ENCODE results near the gene RING1. TPM values are rescaled to one million over a fixed set of nuclear protein-coding genes. Genes with fewer than 3 reads are reported as not detected.

The RING1 gene
- total RNA-seq, 2 donors from 2014 or later: 13.2 to 17.3 TPM

DNA sequence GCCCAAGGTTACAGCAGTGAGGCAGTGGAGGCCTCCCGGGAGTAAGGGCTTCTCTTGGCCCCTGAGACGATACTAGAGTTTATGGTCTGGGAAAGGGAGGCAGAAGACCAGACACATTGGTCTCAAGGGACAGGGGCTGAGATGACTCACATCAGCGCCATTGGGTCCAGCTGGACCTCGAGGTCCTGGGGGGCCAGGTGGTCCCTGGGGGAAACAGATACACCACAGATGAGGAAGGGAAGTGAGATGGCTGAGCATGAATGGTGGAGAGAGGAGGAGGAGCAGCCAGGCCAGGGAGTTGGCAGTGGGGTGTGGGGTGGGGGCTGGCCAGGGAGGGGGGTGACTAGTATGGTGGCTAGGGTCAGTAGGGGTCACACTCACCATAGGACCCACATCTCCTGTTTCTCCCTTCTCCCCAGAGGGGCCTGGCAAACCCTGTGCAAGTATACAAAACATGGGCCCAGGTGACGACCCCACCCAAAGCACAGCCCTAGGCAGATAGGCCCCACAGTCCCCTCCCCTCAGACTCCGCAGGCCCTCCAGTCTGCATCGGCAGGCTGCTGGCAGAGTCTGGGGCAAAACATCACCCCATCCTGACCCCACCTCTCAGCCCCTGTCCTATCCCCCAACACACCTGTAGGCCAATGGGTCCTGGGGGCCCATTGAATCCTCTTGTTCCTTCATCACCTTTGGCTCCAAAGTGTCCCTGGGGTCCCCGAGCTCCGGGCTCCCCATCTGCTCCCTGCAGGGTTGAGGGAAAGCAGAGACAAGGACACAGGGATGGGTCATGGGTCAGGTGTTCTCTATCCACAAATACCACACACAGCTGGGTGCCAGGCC is 37.9 kb upstream of the RING1 start:
- H3K4me3 ChIP-seq: no peak overlapping the region
- no peaks in the 10 kb centered on the region for H3K36me3 ChIP-seq
- no peaks in the 10 kb centered on the region for H3K4me1 ChIP-seq (ENCODE audit: control insufficient read depth in 1 of 2, low read depth in 2 of 2)
- H3K9me3 ChIP-seq: no peaks in the 10 kb centered on the region
- H3K27me3 ChIP-seq (replicated peaks; ENCODE audit: insufficient read depth): no peaks in the 10 kb centered on the region
- no peak overlapping the region for H3K27ac ChIP-seq
- TF ChIP-seq, protein P1, sequence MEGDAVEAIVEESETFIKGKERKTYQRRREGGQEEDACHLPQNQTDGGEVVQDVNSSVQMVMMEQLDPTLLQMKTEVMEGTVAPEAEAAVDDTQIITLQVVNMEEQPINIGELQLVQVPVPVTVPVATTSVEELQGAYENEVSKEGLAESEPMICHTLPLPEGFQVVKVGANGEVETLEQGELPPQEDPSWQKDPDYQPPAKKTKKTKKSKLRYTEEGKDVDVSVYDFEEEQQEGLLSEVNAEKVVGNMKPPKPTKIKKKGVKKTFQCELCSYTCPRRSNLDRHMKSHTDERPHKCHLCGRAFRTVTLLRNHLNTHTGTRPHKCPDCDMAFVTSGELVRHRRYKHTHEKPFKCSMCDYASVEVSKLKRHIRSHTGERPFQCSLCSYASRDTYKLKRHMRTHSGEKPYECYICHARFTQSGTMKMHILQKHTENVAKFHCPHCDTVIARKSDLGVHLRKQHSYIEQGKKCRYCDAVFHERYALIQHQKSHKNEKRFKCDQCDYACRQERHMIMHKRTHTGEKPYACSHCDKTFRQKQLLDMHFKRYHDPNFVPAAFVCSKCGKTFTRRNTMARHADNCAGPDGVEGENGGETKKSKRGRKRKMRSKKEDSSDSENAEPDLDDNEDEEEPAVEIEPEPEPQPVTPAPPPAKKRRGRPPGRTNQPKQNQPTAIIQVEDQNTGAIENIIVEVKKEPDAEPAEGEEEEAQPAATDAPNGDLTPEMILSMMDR (IDR thresholded peaks at IDR 0.05): no peak
- no peak for ATAC-seq (ENCODE audit: insufficient number of reproducible peaks, low FRiP score, low read depth)
- DNase-seq (ENCODE audit: low spot score): no peak

DNA sequence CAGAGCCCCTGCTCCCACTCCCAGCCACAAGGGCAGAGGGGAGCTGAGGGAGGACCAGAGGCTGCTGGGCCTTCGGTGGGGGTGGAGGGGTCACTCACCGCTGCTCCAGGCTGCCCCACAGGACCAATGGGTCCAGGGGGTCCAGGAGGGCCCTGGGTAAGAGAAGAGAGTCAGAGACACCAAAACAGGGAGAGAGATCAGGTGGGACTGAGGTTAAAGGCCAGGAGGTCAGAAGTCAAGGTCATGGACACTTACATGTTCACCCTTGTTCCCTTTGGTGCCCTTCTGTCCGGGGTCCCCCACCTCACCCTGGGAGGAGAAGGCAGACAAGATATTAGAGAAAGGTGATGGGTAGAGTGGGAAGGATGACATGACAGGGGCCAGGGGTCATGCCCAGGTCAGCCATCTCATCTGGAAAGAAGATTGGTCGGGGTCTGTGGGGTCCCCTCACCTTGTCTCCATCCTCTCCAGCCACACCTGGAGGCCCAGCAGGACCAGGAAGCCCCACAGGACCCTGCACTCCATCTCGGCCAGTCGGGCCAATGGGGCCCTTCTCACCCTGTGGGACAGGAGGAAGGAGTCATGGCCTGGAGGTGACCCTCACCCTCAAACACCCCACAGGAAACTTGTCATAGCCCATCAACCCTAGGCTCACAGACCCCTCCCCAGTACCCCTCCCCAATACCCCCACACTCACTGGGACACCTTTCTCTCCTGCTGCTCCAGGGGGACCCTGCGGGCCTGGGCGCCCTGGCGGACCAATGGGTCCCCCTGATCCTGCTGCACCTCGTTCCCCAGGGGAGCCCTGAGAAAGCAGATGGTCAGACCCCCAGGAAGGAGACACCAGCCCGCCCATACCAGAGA is 37.1 kb upstream of the RING1 start:
- DNase-seq (ENCODE audit: low spot score) (no peak), ATAC-seq (ENCODE audit: insufficient number of reproducible peaks, low FRiP score, low read depth) (no peak)
- Histone ChIP-seq H3K4me1 (ENCODE audit: control insufficient read depth in 1 of 2, low read depth in 2 of 2) (no peaks in the 10 kb centered on the region), H3K4me3 (no peak overlapping the region), H3K36me3 (no peaks in the 10 kb centered on the region), H3K27me3 (replicated peaks; ENCODE audit: insufficient read depth) (no peaks in the 10 kb centered on the region), H3K27ac (no peak overlapping the region), H3K9me3 (no peaks in the 10 kb centered on the region)
- TF ChIP-seq, protein P1 (IDR thresholded peaks at IDR 0.05): no peak

DNA sequence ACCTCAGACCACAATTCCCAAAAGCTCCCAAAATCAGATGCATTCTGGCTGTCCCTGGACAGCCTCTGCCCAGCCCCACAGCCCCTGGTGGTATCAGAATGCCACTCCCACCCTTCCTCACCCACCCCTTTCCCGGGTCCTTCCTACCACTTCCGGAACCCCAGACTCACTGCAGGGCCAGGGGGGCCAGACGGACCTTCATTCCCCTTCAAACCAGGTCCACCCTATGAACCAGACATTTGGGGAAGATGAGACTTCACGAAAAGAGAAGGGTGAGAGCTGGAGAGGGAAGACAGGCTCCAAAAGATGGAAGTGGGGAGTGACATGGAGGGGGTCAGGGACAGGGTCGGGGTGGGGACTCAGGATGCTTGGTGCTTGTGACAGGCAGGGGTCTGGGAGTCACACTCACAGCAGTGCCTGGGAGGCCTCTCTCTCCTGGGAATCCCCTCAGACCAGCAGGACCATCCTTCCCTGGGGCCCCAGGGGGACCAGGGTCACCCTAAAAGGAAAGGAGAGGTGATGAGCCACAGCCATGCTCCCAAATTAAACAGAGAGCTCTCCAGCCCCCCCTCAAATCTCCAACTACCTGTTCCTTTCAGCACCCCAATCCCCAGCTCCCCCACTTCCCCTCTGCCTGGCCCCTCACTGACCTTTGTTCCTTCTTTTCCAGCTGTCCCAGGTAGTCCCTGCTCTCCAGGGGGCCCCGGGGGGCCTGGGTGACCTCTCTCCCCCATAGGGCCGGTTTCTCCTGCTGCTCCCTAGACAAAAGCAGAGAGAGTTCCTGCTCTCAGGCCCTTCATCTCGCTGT is 36.2 kb upstream of the RING1 start:
- DNase-seq (ENCODE audit: low spot score) (no peak), ATAC-seq (ENCODE audit: insufficient number of reproducible peaks, low FRiP score, low read depth) (no peak)
- Histone ChIP-seq H3K36me3 (no peaks in the 10 kb centered on the region), H3K9me3 (no peaks in the 10 kb centered on the region), H3K4me3 (no peak overlapping the region), H3K27me3 (replicated peaks; ENCODE audit: insufficient read depth) (no peaks in the 10 kb centered on the region), H3K4me1 (ENCODE audit: control insufficient read depth in 1 of 2, low read depth in 2 of 2) (no peaks in the 10 kb centered on the region), H3K27ac (no peak overlapping the region)
- TF ChIP-seq, protein P1 (IDR thresholded peaks at IDR 0.05): no peak

DNA sequence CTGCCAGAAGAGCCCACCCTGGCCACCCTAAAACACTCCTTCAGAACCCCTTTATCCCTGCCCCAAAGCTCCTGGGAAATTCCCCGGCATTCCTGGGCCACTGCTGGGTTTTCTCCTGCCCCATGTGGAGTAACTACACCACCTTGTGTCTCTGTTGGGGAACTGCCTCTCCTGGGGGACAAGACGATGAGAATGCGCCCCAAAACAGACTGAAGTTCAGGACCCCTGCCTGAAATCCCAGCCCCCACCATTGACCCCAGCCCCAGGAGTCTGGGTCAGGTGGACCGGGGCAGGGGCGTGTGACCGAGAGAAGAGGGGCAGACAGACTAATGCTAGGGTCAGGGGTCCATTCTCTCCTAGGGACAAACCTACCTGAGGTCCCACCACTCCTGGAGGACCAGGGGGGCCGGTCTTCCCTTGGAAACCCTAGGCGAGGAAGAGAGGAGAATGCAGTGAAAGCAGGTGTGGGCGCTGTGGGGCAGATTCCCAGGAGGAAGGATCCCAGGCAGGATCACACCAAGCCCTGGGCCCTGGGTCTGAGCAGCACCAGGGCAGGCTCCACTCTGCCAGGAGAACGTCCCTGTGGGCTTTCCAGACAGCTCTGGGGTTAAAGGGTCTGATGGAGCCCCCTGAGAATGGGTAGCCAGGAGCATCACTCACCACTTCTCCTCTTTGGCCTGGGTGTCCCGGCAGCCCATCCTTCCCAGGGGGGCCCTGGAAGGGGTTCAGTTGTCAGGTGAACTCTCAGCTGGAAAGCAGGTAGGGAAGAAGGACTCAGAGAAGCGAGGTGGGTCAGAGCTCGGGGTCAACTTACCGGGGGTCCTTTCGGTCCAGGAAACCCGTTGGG is 35.4 kb upstream of the RING1 start:
- no peaks in the 10 kb centered on the region for H3K9me3 ChIP-seq
- DNase-seq (ENCODE audit: low spot score): no peak
- no peaks in the 10 kb centered on the region for H3K4me1 ChIP-seq (ENCODE audit: control insufficient read depth in 1 of 2, low read depth in 2 of 2)
- no peak overlapping the region for H3K4me3 ChIP-seq
- no peak overlapping the region for H3K27ac ChIP-seq
- H3K36me3 ChIP-seq: no peaks in the 10 kb centered on the region
- TF ChIP-seq, protein P1 (IDR thresholded peaks at IDR 0.05): no peak
- no peaks in the 10 kb centered on the region for H3K27me3 ChIP-seq (replicated peaks; ENCODE audit: insufficient read depth)
- ATAC-seq (ENCODE audit: insufficient number of reproducible peaks, low FRiP score, low read depth): no peak
